ENCODE results near the gene CEP85.
A peak's percentile ranks its signal among the peaks of the same experiment; 100 is the strongest.

CEP85 gene

DNA sequence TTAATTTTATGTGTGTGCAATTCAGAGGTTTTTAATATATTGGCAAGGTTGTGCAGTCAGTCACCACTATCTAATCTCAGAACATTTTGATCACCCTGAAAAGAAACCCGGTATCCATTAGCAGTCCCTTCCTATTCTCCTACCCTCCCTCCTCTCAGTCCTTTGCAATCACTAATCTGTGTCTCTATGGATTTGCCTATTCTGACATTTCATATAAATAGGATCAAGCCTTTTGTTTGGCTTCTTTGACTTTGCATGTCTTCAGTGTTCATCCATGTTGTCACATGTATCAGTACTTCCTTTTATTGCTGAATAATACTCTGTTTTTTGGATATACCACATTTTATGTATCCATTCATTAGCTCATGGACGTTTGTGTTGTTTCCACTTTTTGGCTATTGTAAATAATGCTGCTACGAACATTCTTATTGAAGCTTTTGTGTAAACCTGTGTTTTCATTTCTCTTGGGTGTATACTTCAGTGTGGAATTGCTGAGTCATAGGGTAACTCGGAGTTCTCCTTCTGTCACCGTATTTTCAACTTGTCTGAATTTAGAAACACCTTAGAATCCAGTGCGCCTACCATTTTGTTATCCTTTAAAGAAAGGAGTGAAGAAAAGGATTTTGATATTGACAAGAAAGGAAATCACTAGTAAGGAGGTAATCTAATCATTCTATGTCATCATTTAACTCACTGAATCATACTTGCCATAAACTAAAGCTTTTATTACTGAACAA is 3.4 kb downstream of the CEP85 start:
- DNase-seq (ENCODE audit: low read depth in 2 of 2), result peak; percentile 48 to 65
- TF ChIP-seq, protein P1, sequence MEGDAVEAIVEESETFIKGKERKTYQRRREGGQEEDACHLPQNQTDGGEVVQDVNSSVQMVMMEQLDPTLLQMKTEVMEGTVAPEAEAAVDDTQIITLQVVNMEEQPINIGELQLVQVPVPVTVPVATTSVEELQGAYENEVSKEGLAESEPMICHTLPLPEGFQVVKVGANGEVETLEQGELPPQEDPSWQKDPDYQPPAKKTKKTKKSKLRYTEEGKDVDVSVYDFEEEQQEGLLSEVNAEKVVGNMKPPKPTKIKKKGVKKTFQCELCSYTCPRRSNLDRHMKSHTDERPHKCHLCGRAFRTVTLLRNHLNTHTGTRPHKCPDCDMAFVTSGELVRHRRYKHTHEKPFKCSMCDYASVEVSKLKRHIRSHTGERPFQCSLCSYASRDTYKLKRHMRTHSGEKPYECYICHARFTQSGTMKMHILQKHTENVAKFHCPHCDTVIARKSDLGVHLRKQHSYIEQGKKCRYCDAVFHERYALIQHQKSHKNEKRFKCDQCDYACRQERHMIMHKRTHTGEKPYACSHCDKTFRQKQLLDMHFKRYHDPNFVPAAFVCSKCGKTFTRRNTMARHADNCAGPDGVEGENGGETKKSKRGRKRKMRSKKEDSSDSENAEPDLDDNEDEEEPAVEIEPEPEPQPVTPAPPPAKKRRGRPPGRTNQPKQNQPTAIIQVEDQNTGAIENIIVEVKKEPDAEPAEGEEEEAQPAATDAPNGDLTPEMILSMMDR (IDR thresholded peaks at IDR 0.05; ENCODE audit: low read depth, low read length), result no peak
- H3K4me3 ChIP-seq (replicated peaks in 1 of 2; ENCODE audit: low read depth in 2 of 2, low read length in 2 of 2), result no peak overlapping the region

DNA sequence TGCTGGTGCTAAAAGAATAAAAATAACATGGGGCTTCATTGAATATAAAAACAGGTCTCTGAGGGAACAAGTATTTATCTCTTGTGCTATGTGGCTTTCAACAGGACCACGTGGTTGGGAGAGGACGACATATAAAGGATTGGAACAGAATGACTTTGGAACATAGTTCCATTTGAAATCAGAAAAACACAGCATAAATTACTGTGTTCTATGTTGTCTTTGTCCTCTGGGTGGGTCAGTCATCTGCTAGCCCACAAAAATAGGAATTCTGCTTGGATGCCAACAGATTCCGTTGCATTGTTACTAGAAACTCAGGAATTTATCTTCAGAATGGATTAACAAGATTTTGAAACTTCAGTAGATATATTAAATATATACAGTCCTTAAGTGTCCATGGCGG is 5.9 kb downstream of the CEP85 start:
- H3K4me3 ChIP-seq (replicated peaks in 1 of 2; ENCODE audit: low read depth in 2 of 2, low read length in 2 of 2), result no peak overlapping the region
- TF ChIP-seq, protein P1 (IDR thresholded peaks at IDR 0.05; ENCODE audit: low read depth, low read length), result no peak
- peak; percentile 54 to 65 for DNase-seq (ENCODE audit: low read depth in 2 of 2)

DNA sequence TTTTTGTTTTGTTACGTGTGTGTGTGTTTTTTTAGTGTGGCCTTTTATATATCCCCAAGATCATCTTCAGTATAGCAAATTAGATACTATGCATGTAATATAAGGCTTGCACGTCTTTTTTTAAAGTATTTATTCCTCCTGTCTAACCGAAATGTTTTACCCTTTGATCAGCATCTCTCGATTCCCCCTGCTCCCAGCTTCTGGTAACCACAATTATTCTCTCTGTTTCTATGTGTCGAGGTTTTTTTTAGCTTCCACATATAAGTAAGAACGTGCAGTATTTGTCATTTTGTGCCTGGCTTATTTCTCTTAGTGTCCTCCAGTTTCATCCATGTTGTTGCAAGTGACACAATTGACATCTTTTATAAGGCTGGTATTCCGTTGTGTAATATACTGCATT is 18.7 kb downstream of the CEP85 start:
- H3K4me3 ChIP-seq (replicated peaks in 1 of 2; ENCODE audit: low read depth in 2 of 2, low read length in 2 of 2), result no peak overlapping the region
- TF ChIP-seq, protein P1 (IDR thresholded peaks at IDR 0.05; ENCODE audit: low read depth, low read length), result no peak
- DNase-seq (ENCODE audit: low read depth in 2 of 2), result no peak

- TF ChIP-seq, protein P1 (IDR thresholded peaks at IDR 0.05; ENCODE audit: low read depth, low read length), result no peak
- H3K4me3 ChIP-seq (replicated peaks in 1 of 2; ENCODE audit: low read depth in 2 of 2, low read length in 2 of 2), result no peak overlapping the region
Measured at GRCh38 chr1:26254404-26254803, 20.4 kb downstream of the CEP85 start.

DNA sequence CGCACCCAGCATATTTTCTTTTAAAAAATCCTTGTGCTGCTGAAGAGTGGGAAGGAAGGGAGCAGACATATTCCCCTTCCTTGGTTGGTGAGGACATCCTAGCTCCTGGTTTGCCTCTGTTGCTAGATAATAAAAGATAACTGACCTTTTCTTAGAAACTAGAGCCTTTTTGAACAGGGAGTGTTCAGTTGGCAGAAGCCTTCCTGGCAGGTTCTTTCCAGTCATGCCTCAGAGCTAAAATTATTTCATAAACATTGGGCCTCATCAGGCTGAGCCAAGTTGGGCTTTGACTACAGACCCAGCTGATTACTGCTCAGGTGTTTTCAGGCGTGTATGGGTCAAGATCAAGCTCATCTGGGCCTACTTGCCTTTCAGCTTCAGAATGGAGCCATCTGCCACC is 23.2 kb downstream of the CEP85 start:
- TF ChIP-seq, protein P1 (IDR thresholded peaks at IDR 0.05; ENCODE audit: low read depth, low read length), result no peak
- no peak overlapping the region for H3K4me3 ChIP-seq (replicated peaks in 1 of 2; ENCODE audit: low read depth in 2 of 2, low read length in 2 of 2)
- no peak for DNase-seq (ENCODE audit: low read depth in 2 of 2)

More at GRCh38 chr1:26254404-26254803, 20.4 kb downstream of the CEP85 start:
- DNase-seq (ENCODE audit: low read depth in 2 of 2), result no peak

GRCh38 chr1:26259005-26259404 is 25.0 kb downstream of the CEP85 start:
- no peak overlapping the region for H3K4me3 ChIP-seq (replicated peaks in 1 of 2; ENCODE audit: low read depth in 2 of 2, low read length in 2 of 2)
- DNase-seq (ENCODE audit: low read depth in 2 of 2), result no peak
- TF ChIP-seq, protein P1 (IDR thresholded peaks at IDR 0.05; ENCODE audit: low read depth, low read length), result no peak

- DNase-seq (ENCODE audit: low read depth in 2 of 2), result no peak
- no peak overlapping the region for H3K4me3 ChIP-seq (replicated peaks in 1 of 2; ENCODE audit: low read depth in 2 of 2, low read length in 2 of 2)
- TF ChIP-seq, protein P1 (IDR thresholded peaks at IDR 0.05; ENCODE audit: low read depth, low read length), result no peak
Measured at GRCh38 chr1:26259578-26259977, 25.6 kb downstream of the CEP85 start.

All from cardiac fibroblast (primary cell).